Measurements from ENCODE around the gene CELF1.

DNA sequence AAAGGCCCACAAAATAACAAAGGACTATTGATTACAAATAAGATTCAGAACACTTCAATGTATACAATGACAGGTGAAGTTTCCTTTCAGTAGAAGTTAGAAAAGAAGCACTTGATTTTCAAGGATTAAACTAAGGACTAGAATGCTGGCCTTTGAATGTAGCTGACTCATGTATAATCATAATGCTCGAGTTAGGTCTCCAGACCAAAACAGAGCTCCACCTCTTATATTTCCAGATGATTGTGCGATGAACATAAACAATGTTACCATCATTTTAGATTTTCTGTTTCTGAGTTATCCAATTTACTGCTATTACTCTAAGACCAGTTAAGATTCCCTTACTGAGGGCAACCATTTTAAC, 63.6 kb downstream of the CELF1 start:
- TF ChIP-seq, protein P1, sequence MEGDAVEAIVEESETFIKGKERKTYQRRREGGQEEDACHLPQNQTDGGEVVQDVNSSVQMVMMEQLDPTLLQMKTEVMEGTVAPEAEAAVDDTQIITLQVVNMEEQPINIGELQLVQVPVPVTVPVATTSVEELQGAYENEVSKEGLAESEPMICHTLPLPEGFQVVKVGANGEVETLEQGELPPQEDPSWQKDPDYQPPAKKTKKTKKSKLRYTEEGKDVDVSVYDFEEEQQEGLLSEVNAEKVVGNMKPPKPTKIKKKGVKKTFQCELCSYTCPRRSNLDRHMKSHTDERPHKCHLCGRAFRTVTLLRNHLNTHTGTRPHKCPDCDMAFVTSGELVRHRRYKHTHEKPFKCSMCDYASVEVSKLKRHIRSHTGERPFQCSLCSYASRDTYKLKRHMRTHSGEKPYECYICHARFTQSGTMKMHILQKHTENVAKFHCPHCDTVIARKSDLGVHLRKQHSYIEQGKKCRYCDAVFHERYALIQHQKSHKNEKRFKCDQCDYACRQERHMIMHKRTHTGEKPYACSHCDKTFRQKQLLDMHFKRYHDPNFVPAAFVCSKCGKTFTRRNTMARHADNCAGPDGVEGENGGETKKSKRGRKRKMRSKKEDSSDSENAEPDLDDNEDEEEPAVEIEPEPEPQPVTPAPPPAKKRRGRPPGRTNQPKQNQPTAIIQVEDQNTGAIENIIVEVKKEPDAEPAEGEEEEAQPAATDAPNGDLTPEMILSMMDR (IDR thresholded peaks at IDR 0.05): no peak
- no peak for TF ChIP-seq POLR2A (IDR thresholded peaks at IDR 0.05)

Data from thyroid gland (tissue), 4 donors.